PC-3 (cell line): Measurements from ENCODE around the gene GABRB3. TPM values are rescaled to one million over a fixed set of nuclear protein-coding genes. Genes with fewer than 3 reads are reported as not detected.

Experiments
- ATAC-seq: fragments of 200-7000 bp; cut with Tn5 transposase; 2 replicates; pipeline ENCODE4 v1.9.1; 2020; ENCODE audit warnings: mild to moderate bottlenecking, moderate library complexity
- BruUV-seq: library from RNA; stranded (reverse); fragments of 400-500 nt; replicated peaks from 2 replicates; lab custom pipeline; 2021; lab: Mats Ljungman, UMichigan
- CTCF ChIA-PET: fragments of 300-600 bp; sonication (Branson Sonifier 250); formaldehyde crosslinking; loops from one replicate; lab custom pipeline; 2022; ENCODE audit warnings: antibody characterized with exemption; lab: Charles Lee
- POLR2A ChIA-PET: fragments of 300-600 bp; sonication (Branson Sonifier 250); formaldehyde crosslinking; loops from one replicate; lab custom pipeline; 2022; ENCODE audit warnings: antibody characterized with exemption; ENCODE audit not compliant: unreplicated experiment; lab: Charles Lee
- DNase-seq: peaks from one replicate; pipeline ENCODE4 v3.0.0-alpha.2; 2015
- H2AFZ ChIP-seq: fragments of 300-600 bp; sonication (generic); 2 replicates; pipeline ENCODE4 v1.6.0; 2016; ENCODE audit warnings: antibody characterized with exemption, low read length
- H3F3A ChIP-seq: fragments of 300-600 bp; sonication (generic); one replicate; pipeline ENCODE4 v1.6.0; 2017; ENCODE audit warnings: antibody characterized with exemption, low read length, control low read depth, mild to moderate bottlenecking; ENCODE audit not compliant: unreplicated experiment
- H3K27ac ChIP-seq: fragments of 300-600 bp; sonication (generic); 2 replicates; pipeline ENCODE4 v1.5.1; 2016; ENCODE audit warnings: mild to moderate bottlenecking, low read length
- H3K27me3 ChIP-seq: fragments of 300-600 bp; sonication (generic); 2 replicates; pipeline ENCODE4 v1.6.1; 2016; ENCODE audit warnings: low read length, mixed read lengths
- H3K36me3 ChIP-seq: fragments of 300-600 bp; sonication (generic); 2 replicates; pipeline ENCODE4 v1.6.1; 2016; ENCODE audit warnings: low read depth, mixed run types, low read length, mixed read lengths
- H3K4me1 ChIP-seq: fragments of 300-600 bp; sonication (generic); 2 replicates; pipeline ENCODE4 v1.5.1; 2016; ENCODE audit warnings: low read length; ENCODE audit not compliant: insufficient read depth
- H3K4me2 ChIP-seq: fragments of 300-600 bp; sonication (generic); 2 replicates; pipeline ENCODE4 v1.6.0; 2016; ENCODE audit warnings: low read length
- H3K4me3 ChIP-seq: fragments of 300-600 bp; sonication (generic); 2 replicates; pipeline ENCODE4 v1.5.1; 2016; ENCODE audit warnings: mild to moderate bottlenecking, low read length, mixed read lengths
- H3K79me2 ChIP-seq: fragments of 300-600 bp; sonication (generic); 2 replicates; pipeline ENCODE4 v1.6.1; 2017; ENCODE audit warnings: low read length, mixed read lengths
- H3K9ac ChIP-seq: fragments of 300-600 bp; sonication (generic); 2 replicates; pipeline ENCODE4 v1.6.0; 2016; ENCODE audit warnings: mild to moderate bottlenecking, low read length
- H3K9me2 ChIP-seq: fragments of 300-600 bp; sonication (generic); replicated peaks from 2 replicates; pipeline ENCODE4 v1.6.1; 2016; ENCODE audit warnings: mixed run types, low read length, mixed read lengths
- H3K9me3 ChIP-seq: fragments of 300-600 bp; sonication (generic); 2 replicates; pipeline ENCODE4 v1.6.1; 2016; ENCODE audit warnings: low read length, mixed read lengths
- H4K20me1 ChIP-seq: fragments of 300-600 bp; sonication (generic); 2 replicates; pipeline ENCODE4 v1.6.1; 2016; ENCODE audit warnings: low read length, mixed read lengths
- EZH2 ChIP-seq: fragments of 300-600 bp; sonication (generic); IDR thresholded peaks from one replicate; pipeline ENCODE4 v1.6.1; 2017; ENCODE audit warnings: antibody characterized with exemption, mild to moderate bottlenecking, low read length; ENCODE audit not compliant: unreplicated experiment
- EZH2phosphoT487 ChIP-seq: fragments of 300-600 bp; sonication (generic); IDR thresholded peaks from 2 replicates; pipeline ENCODE4 v1.6.1; 2018; ENCODE audit warnings: mild to moderate bottlenecking, antibody characterized with exemption, low read length, borderline replicate concordance
- intact Hi-C: fragments of 100-400 bp; cut with micrococcal nuclease; formaldehyde crosslinking; loops from 2 replicates; pipeline ENCODE4 v1.9.0; 2023
- total RNA-seq: library from RNA; depleted of rRNA; stranded (reverse); fragments of >200 nt; gene quantifications from 2 replicates; pipeline ENCODE4 v1.2.3, GENCODE V29; 2014
- TF ChIP-seq, protein P1 (sequence below): fragments of 300-600 bp; sonication (generic); conservative IDR thresholded peaks from 2 replicates; pipeline ENCODE4 v1.5.1; 2017; ENCODE audit warnings: antibody characterized with exemption, low read depth, mild to moderate bottlenecking, low read length

GABRB3 gene
- total RNA-seq, 1 experiment from 2014 or later: 6.1 TPM

DNA sequence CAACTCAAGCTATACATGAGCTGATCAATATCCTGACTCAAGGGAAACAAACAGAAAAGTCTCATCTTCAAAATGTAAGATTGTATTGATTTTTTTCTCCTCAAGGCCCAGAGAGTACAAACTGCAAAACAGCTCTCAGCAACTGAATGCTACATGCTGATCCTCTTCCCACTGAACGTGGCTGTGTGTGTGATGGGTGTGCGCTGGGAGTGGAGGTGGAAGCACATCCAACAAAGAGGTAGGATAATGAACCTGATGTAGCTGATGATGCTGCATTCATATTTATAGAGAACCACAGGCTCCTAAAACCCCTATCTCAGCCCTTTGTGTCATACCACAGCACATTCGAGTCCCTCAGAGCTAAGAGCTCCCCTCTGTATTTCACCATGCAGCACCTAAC, 56.8 kb downstream of the GABRB3 start:
- DNase-seq: no peak
- Histone ChIP-seq H3K4me3 (no peak overlapping the region), H3K9me2 (no peaks in the 10 kb centered on the region), H3K36me3 (no peaks in the 10 kb centered on the region), H3F3A (no peaks in the 10 kb centered on the region), H3K27me3 (peaks cover 9% of the 10 kb centered on the region; the same call in 1 of the 2 replicates), H3K9me3 (no peaks in the 10 kb centered on the region), H3K4me1 (no peaks in the 10 kb centered on the region), H3K9ac (no peak overlapping the region), H3K79me2 (no peaks in the 10 kb centered on the region), H2AFZ (no peak overlapping the region), H3K4me2 (no peak overlapping the region), H3K27ac (no peak overlapping the region), H4K20me1 (no peaks in the 10 kb centered on the region)
- no TSS peak for BruUV-seq
- POLR2A ChIA-PET: no interaction called here
- CTCF ChIA-PET: no interaction called here
- ATAC-seq: no peak
- no peak for TF ChIP-seq EZH2
- TF ChIP-seq, protein P1, sequence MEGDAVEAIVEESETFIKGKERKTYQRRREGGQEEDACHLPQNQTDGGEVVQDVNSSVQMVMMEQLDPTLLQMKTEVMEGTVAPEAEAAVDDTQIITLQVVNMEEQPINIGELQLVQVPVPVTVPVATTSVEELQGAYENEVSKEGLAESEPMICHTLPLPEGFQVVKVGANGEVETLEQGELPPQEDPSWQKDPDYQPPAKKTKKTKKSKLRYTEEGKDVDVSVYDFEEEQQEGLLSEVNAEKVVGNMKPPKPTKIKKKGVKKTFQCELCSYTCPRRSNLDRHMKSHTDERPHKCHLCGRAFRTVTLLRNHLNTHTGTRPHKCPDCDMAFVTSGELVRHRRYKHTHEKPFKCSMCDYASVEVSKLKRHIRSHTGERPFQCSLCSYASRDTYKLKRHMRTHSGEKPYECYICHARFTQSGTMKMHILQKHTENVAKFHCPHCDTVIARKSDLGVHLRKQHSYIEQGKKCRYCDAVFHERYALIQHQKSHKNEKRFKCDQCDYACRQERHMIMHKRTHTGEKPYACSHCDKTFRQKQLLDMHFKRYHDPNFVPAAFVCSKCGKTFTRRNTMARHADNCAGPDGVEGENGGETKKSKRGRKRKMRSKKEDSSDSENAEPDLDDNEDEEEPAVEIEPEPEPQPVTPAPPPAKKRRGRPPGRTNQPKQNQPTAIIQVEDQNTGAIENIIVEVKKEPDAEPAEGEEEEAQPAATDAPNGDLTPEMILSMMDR: no peak
- no peak for TF ChIP-seq EZH2phosphoT487
- intact Hi-C loops: no loop called here

DNA sequence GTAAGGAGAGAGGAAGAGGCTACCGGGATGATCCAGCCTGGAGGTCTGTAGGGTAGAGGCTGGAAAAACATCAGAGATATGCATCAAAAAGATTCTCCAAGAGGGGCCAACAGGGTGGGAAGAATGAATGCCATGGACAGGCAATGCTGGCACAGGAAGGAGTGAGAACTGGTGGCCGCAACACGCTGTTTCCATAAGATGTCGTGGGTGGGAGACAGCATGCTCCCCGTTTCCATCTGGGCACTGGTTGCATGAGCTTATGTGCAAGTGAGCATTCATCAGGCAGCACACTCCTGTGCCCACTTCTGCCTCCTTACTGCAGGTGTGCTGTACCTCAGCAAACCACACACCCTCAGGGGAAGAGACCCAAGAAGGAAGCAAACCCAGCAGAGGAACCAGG, 59.4 kb downstream of the GABRB3 start:
- Histone ChIP-seq H3K9me2 (no peaks in the 10 kb centered on the region), H3K4me1 (no peaks in the 10 kb centered on the region), H3K9me3 (0 out of 2 replicates have a peak, but pooled peaks cover 6% of the 10 kb centered on the region), H3F3A (no peaks in the 10 kb centered on the region), H4K20me1 (no peaks in the 10 kb centered on the region), H3K4me3 (no peak overlapping the region), H3K27me3 (peaks cover 14% of the 10 kb centered on the region; the same call in 1 of the 2 replicates), H3K36me3 (no peaks in the 10 kb centered on the region), H2AFZ (no peak overlapping the region), H3K79me2 (no peaks in the 10 kb centered on the region), H3K9ac (no peak overlapping the region), H3K27ac (no peak overlapping the region), H3K4me2 (no peak overlapping the region)
- POLR2A ChIA-PET: no interaction called here
- intact Hi-C loops: no loop called here
- ATAC-seq: no peak
- BruUV-seq: no TSS peak
- CTCF ChIA-PET: no interaction called here
- TF ChIP-seq, protein P1: no peak
- TF ChIP-seq EZH2: no peak
- DNase-seq: no peak

DNA sequence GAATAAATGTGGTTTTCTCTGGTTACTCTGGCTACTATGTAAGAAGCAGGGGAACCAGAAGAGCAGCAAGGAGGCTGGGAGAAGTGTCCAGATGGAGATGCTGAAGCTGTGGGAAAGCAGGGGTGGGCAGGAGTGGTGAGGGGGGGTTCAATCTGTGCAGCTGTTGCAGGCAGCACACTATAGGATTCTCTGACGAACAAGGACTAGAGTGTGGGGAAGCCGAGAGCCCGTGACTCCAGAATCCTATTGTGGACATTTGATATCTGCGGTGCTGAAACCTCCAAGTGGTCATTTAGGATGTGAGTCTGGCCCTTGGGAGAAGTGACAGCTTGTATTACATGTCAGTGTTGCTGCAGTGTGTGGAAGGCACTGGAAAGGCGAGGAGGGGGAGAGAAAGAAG, 60.5 kb downstream of the GABRB3 start:
- CTCF ChIA-PET: no interaction called here
- no peak overlapping the region for H3K27ac ChIP-seq

More for the DNA sequence above, 60.5 kb downstream of the GABRB3 start:
- no TSS peak for BruUV-seq
- DNase-seq (no peak), ATAC-seq (no peak)
- no peak overlapping the region for H3K4me2 ChIP-seq
- peaks cover 14% of the 10 kb centered on the region; the same call in 1 of the 2 replicates for H3K27me3 ChIP-seq
- no peaks in the 10 kb centered on the region for H3K79me2 ChIP-seq
- TF ChIP-seq EZH2phosphoT487 (no peak), EZH2 (no peak)
- TF ChIP-seq, protein P1: no peak
- no peak overlapping the region for H3K4me3 ChIP-seq
- no peak overlapping the region for H2AFZ ChIP-seq
- H3F3A ChIP-seq: no peaks in the 10 kb centered on the region
- no peaks in the 10 kb centered on the region for H3K36me3 ChIP-seq
- POLR2A ChIA-PET: no interaction called here
- no peaks in the 10 kb centered on the region for H3K9me2 ChIP-seq
- H4K20me1 ChIP-seq: no peaks in the 10 kb centered on the region
- H3K4me1 ChIP-seq: no peaks in the 10 kb centered on the region
- H3K9ac ChIP-seq: no peak overlapping the region
- intact Hi-C loops: no loop called here
- H3K9me3 ChIP-seq: 0 out of 2 replicates have a peak, but pooled peaks cover 6% of the 10 kb centered on the region
